H1 (cell line): Measurements from ENCODE around the gene PIP5K1C. TPM values are rescaled to one million over a fixed set of nuclear protein-coding genes. Genes with fewer than 3 reads are reported as not detected.

Experiments used
- CBX5 ChIP-seq: fragments of 300-800, 300-1000 bp; sonication (generic); IDR thresholded peaks from 2 replicates; pipeline ENCODE4 v1.7.1; 2016; ENCODE audit warnings: antibody characterized with exemption, low read length, low read depth
- GABPA ChIP-seq: IDR thresholded peaks from 2 replicates; pipeline ENCODE4 v1.6.1; 2011; ENCODE audit warnings: mild to moderate bottlenecking, low read length, moderate library complexity, borderline replicate concordance; ENCODE audit not compliant: insufficient read depth
- GTF2F1 ChIP-seq: IDR thresholded peaks from 2 replicates; pipeline ENCODE4 v1.6.1; 2012; ENCODE audit warnings: low read depth, low read length, improper control_type of control experiment, borderline replicate concordance
- HDAC2 ChIP-seq, 2 experiments: fragments of 300-600 bp in 1 of 2; sonication (generic) in 1 of 2; IDR thresholded peaks; 2 replicates each; pipeline ENCODE4 v1.6.1; 2011 to 2012; ENCODE audit warnings: low read depth in 2 of 2, low read length in 2 of 2, mild to moderate bottlenecking in 2 of 2, moderate library complexity in 2 of 2, borderline replicate concordance in 1 of 2, inconsistent platforms in 1 of 2
- HDAC6 ChIP-seq: IDR thresholded peaks from one replicate; pipeline ENCODE4 v1.7.1; 2012; ENCODE audit warnings: low read depth, mild to moderate bottlenecking, inconsistent platforms, low read length, moderate library complexity
- PHF8 ChIP-seq: fragments of 200-600 bp; sonication (generic); conservative IDR thresholded peaks from 2 replicates; pipeline ENCODE4 v1.7.1; 2012; ENCODE audit warnings: low read depth, mild to moderate bottlenecking, inconsistent platforms, low read length, moderate library complexity
- POLR2AphosphoS5 ChIP-seq: IDR thresholded peaks from 2 replicates; pipeline ENCODE4 v1.6.1; 2011; ENCODE audit warnings: low read depth, low read length
- SIN3A ChIP-seq, 2 experiments: IDR thresholded peaks in 1 of 2; conservative IDR thresholded peaks in 1 of 2; 2 replicates each; pipeline ENCODE4 v1.6.1; 2011 to 2012; ENCODE audit warnings: low read length in 2 of 2, improper control_type of control experiment in 1 of 2, low read depth in 1 of 2, mild to moderate bottlenecking in 1 of 2
- SRF ChIP-seq: IDR thresholded peaks from 2 replicates; pipeline ENCODE4 v1.6.1; 2011; ENCODE audit warnings: mild to moderate bottlenecking, low read depth, low read length, moderate library complexity
- polyA plus RNA-seq, 7 experiments: library from polyadenylated mRNA; depleted of rRNA in 3 of 7; stranded (reverse) in 5 of 7; unstranded in 2 of 7; fragments of >200 nt in 5 of 7; fragments of 200-250 nt in 2 of 7; gene quantifications; 1 replicate in 5 of 7; 2 replicates in 1 of 7; 4 replicates in 1 of 7; pipeline versions ENCODE4 v1.2.1 to v1.2.3, GENCODE V29; 2011 to 2013; ENCODE audit warnings: missing spikeins in 2 of 7, mixed read lengths in 2 of 7
- total RNA-seq: library from RNA; stranded (reverse); fragmentation: NEBNext Ultra II Directional; extraction: Animal tissue kit (Norgen Biotek cat#: 25700); gene quantifications from 2 replicates; pipeline ENCODE4 v1.2.1, GENCODE V29; 2021

Gene PIP5K1C
- total and polyA plus RNA-seq, 2 of the 8 experiments (the other 6 are each of a cell fraction or from before 2014, with no cell fraction given) = 10.6 to 32.9 TPM

- no peak for TF ChIP-seq SIN3A (conservative IDR thresholded peaks at IDR 0.05 in 1 of 2, IDR thresholded peaks at IDR 0.05 in 1 of 2; ENCODE audit: low read depth in 1 of 2, low read length in 2 of 2)
- no peak for TF ChIP-seq HDAC6
- no peak for TF ChIP-seq GABPA
- no peak for TF ChIP-seq SRF
- no peak for TF ChIP-seq POLR2AphosphoS5
- TF ChIP-seq HDAC2 (IDR thresholded peaks at IDR 0.05; ENCODE audit: borderline replicate concordance in 1 of 2, low read depth in 2 of 2, low read length in 2 of 2) = no peak
- TF ChIP-seq GTF2F1 = no peak
- TF ChIP-seq PHF8 = no peak
- no peak for TF ChIP-seq CBX5
These were observed 46.2 kb upstream of the PIP5K1C start (continued) for GRCh38 chr19:3746371-3747056.
